Endothelial cell of umbilical vein (primary cell): Measurements from ENCODE around the gene AOC2.

ENCODE experiments used
- EZH2 ChIP-seq: IDR thresholded peaks from 2 replicates; pipeline ENCODE4 v1.6.1; 2012; ENCODE audit warnings: borderline replicate concordance, low read depth, mild to moderate bottlenecking, moderate library complexity, low read length, inconsistent platforms; ENCODE audit not compliant: severe bottlenecking
- FOS ChIP-seq: IDR thresholded peaks from 2 replicates; pipeline ENCODE4 v1.6.1; 2011; ENCODE audit warnings: mild to moderate bottlenecking, low read length, moderate library complexity, borderline replicate concordance; ENCODE audit not compliant: insufficient read depth
- JUN ChIP-seq: IDR thresholded peaks from 2 replicates; pipeline ENCODE4 v1.6.1; 2011; ENCODE audit warnings: borderline replicate concordance, low read depth; ENCODE audit not compliant: insufficient read length, insufficient read depth
- MAX ChIP-seq: IDR thresholded peaks from 2 replicates; pipeline ENCODE4 v1.6.1; 2011; ENCODE audit not compliant: insufficient read depth, insufficient read length
- MYC ChIP-seq: IDR thresholded peaks from one replicate; pipeline ENCODE4 v1.6.1; 2011; ENCODE audit warnings: mild to moderate bottlenecking, low read depth, low read length
- POLR2A ChIP-seq: IDR thresholded peaks from 2 replicates; pipeline ENCODE4 v1.6.1; 2012; ENCODE audit warnings: low read depth, mild to moderate bottlenecking, control low read depth, low read length
- POLR2AphosphoS5 ChIP-seq: IDR thresholded peaks from 2 replicates; pipeline ENCODE4 v1.6.1; 2012; ENCODE audit warnings: low read depth, mild to moderate bottlenecking, control low read depth, low read length, moderate library complexity; ENCODE audit not compliant: insufficient read depth
- TF ChIP-seq, protein P1 (sequence below), 2 donors: IDR thresholded peaks; 1 replicate in 1 of 2; 2 replicates in 1 of 2; pipeline ENCODE4 v1.5.1; 2011; ENCODE audit warnings: low read length in 2 of 2, mild to moderate bottlenecking in 2 of 2, moderate library complexity in 2 of 2, control low read depth in 1 of 2, inconsistent platforms in 1 of 2, low read depth in 1 of 2; ENCODE audit not compliant: insufficient read depth in 1 of 2; ENCODE audit errors: extremely low read depth in 1 of 2

- TF ChIP-seq, protein P1, sequence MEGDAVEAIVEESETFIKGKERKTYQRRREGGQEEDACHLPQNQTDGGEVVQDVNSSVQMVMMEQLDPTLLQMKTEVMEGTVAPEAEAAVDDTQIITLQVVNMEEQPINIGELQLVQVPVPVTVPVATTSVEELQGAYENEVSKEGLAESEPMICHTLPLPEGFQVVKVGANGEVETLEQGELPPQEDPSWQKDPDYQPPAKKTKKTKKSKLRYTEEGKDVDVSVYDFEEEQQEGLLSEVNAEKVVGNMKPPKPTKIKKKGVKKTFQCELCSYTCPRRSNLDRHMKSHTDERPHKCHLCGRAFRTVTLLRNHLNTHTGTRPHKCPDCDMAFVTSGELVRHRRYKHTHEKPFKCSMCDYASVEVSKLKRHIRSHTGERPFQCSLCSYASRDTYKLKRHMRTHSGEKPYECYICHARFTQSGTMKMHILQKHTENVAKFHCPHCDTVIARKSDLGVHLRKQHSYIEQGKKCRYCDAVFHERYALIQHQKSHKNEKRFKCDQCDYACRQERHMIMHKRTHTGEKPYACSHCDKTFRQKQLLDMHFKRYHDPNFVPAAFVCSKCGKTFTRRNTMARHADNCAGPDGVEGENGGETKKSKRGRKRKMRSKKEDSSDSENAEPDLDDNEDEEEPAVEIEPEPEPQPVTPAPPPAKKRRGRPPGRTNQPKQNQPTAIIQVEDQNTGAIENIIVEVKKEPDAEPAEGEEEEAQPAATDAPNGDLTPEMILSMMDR (IDR thresholded peaks at IDR 0.05; ENCODE audit: extremely low read depth in 1 of 2, insufficient read depth in 1 of 2, low read depth in 1 of 2, low read length in 2 of 2) = no peak
- no peak for TF ChIP-seq JUN
- TF ChIP-seq POLR2AphosphoS5 = no peak
- TF ChIP-seq POLR2A = no peak
- no peak for TF ChIP-seq MYC
- no peak for TF ChIP-seq EZH2
- TF ChIP-seq MAX = no peak
- no peak for TF ChIP-seq FOS
Measured at GRCh38 chr17:42809250-42809649, 35.1 kb upstream of the AOC2 start.
